GM20431 (cell line): ENCODE data around the gene SLC7A8.
"Not testable (repeated sequence)": the region's sequence is repeated elsewhere in the genome, so short reads cannot be mapped to it uniquely, and the experiment has no call there.

ENCODE experiments used
- in situ Hi-C: fragments of 300-500 bp; cut with MseI, MboI; formaldehyde crosslinking; loops from one replicate; pipeline ENCODE4 v1.15.0; 2020; ENCODE audit warnings: low sequenced_read_pairs; ENCODE audit not compliant: unreplicated experiment

Gene SLC7A8

GRCh38 chr14:23118506-23119362 lies 64.7 kb downstream of the SLC7A8 start, which contains the start of gene CEBPE:
Gene CEBPE (minus strand): TSS chr14:23119255. CDS start chr14:23119091, 164 bp downstream.
- in situ Hi-C loops = no loop called here

- in situ Hi-C loops = no loop called here
These were observed 66.0 kb downstream of the SLC7A8 start for GRCh38 chr14:23117371-23118020.

- in situ Hi-C loops = no loop called here
These were observed 67.5 kb downstream of the SLC7A8 start for GRCh38 chr14:23115918-23116317.

GRCh38 chr14:23115039-23115731 lies 68.3 kb downstream of the SLC7A8 start:
- in situ Hi-C loops = no loop called here

- in situ Hi-C loops = no loop called here
These were observed 68.8 kb downstream of the SLC7A8 start for GRCh38 chr14:23114669-23115038.

GRCh38 chr14:23114120-23114458 lies 69.4 kb downstream of the SLC7A8 start:
- in situ Hi-C loops = no loop called here

- in situ Hi-C loops = no loop called here
These were observed 69.9 kb downstream of the SLC7A8 start for GRCh38 chr14:23113431-23114119.

- in situ Hi-C loops = no loop called here
These were observed 70.9 kb downstream of the SLC7A8 start for GRCh38 chr14:23112359-23113178.

GRCh38 chr14:23110579-23111365 lies 72.7 kb downstream of the SLC7A8 start:
- in situ Hi-C loops = no loop called here

GRCh38 chr14:23109769-23110168 lies 73.7 kb downstream of the SLC7A8 start:
- in situ Hi-C loops = no loop called here

- in situ Hi-C loops = not testable (repeated sequence)
These were observed 75.3 kb downstream of the SLC7A8 start for GRCh38 chr14:23108169-23108568.

GRCh38 chr14:23107620-23108019 lies 75.8 kb downstream of the SLC7A8 start:
- in situ Hi-C loops = not testable (repeated sequence)

GRCh38 chr14:23106747-23107045 lies 76.8 kb downstream of the SLC7A8 start:
- in situ Hi-C loops = no loop called here

GRCh38 chr14:23105348-23105824 lies 78.1 kb downstream of the SLC7A8 start:
- in situ Hi-C loops = no loop called here

- in situ Hi-C loops = no loop called here
These were observed 78.7 kb downstream of the SLC7A8 start, which contains the start of gene CIROP for GRCh38 chr14:23104591-23105347. Gene CIROP (minus strand): TSS chr14:23104989. CDS start chr14:23104920, 69 bp downstream.

GRCh38 chr14:23104070-23104590 lies 79.3 kb downstream of the SLC7A8 start:
- in situ Hi-C loops = no loop called here

- in situ Hi-C loops = no loop called here
These were observed 79.9 kb downstream of the SLC7A8 start for GRCh38 chr14:23103581-23103980.

- in situ Hi-C loops = no loop called here
These were observed 80.7 kb downstream of the SLC7A8 start for GRCh38 chr14:23102801-23103200.
